SU-DHL-6 (cell line): ENCODE measurements around the gene ACSS2.

Experiments used
- CTCF ChIP-seq: fragments of 200-600 bp; sonication (generic); IDR thresholded peaks from one replicate; pipeline ENCODE4 v1.5.1; 2017; ENCODE audit warnings: antibody characterized with exemption, mild to moderate bottlenecking, low read length, moderate library complexity; ENCODE audit not compliant: insufficient read depth, poor library complexity, severe bottlenecking
- EZH2phosphoT487 ChIP-seq: fragments of 200-600 bp; sonication (generic), shearing (Covaris generic); conservative IDR thresholded peaks from 2 replicates; pipeline ENCODE4 v1.6.1; 2018; ENCODE audit warnings: mild to moderate bottlenecking, antibody characterized with exemption, low read length, moderate library complexity, mixed read lengths

- TF ChIP-seq CTCF (no peak), EZH2phosphoT487 (no peak)
These were observed 12.9 kb upstream of the ACSS2 start for GRCh38 chr20:34863421-34863965.
